HS-27A (cell line): ENCODE measurements around the gene ANLN.
"Not testable (repeated sequence)": the region's sequence is repeated elsewhere in the genome, so short reads cannot be mapped to it uniquely, and the experiment has no call there.

Source experiments
- DNase-seq: peaks from one replicate; pipeline ENCODE4 v3.0.0-alpha.2; 2012; ENCODE audit warnings: low read depth, missing footprints

Gene ANLN

DNA sequence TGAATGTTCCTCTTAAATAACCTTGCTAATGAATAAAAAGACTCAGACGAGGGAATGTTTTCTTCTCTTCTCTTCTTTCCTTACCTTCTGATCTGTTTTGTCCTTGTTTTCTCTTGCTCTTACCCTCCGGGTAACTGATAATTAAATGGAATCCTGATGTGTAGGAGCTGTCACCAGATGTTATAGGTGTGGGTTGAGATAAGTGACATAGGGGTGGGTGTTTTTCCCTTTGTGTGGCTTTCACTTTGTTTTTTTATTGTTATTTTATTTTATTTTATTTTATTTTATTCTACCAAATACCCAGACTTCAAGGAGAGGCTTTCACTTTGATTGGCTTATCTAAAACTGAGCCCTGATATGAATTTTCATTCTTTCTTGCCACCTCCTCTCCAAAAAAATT lies 25.5 kb downstream of the ANLN start:
- DNase-seq: no peak

DNA sequence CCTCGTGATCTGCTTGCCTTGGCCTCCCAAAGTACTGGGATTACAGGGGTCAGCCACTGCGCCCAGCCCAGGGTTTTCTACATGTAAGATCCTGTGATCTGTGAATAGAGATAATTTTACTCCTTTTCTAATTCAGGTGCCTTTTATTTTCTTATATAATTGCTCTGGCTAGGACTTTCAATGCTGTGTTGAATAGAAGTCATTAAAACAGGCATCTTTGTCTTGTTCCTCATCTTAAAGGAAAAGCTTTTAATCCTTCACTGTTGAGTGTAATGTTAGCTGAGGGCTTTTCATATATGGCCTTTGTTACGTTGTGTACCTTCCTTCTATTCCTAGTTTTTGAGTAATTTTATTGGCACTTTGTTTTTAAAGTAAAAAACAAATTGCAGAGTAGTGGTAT lies 26.6 kb downstream of the ANLN start:
- no peak for DNase-seq

- DNase-seq: no peak
Measured at GRCh38 chr7:36420307-36420706, 30.6 kb downstream of the ANLN start.

DNA sequence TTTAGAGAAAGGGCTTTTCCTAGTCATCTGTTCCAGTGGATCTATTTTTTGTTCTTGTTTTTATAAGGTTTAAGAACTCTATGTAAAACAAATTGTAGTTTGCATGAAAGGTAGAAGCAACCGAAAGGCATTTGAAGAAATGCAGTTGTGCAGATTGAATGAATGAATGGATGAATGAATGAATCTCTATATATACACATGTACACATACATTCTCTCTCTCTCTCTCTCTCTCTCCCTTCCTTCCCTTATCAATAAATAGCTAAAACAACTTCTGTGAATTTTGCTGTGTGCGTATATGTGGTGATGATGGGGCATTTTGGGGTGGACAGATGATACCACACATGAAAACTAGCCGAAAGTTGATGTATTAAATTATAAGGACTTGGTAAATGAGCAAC lies 32.4 kb downstream of the ANLN start:
- DNase-seq: no peak

DNA sequence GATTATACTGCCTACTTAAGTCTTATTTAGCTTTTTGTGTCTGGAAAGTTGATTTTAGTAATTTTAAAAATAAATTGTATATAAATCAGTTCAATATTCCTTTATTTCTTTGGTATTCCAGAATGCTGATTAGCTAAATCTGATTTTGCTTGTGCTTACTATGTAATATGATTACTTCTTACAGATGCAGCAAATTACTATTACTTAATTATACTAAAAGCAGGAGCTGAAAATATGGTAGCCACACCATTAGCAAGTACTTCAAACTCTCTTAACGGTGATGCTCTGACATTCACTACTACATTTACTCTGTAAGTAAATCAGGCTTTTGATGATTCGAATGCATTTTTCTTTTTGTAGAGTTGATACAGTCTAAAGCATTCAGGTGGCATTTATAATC lies 34.0 kb downstream of the ANLN start:
- no peak for DNase-seq

DNA sequence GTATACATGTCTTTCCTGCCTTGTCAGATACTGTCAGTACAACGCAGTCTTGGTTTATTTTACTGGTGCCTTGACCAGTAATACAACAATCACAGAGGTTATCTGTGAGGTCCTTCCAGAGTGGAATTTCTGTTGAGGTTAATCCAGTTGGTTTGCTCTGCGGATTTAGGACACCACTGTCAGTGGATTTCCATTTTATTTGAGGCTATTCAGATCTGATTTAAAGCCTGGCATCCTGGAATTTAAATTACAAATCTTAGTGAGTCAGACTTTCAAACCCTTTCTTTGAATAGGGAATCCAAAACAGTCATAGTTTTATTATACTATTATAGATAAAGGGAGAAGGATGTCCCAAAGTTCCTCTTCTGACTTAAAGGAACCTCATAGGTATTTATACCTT lies 40.5 kb downstream of the ANLN start:
- DNase-seq: no peak

- no peak for DNase-seq
Measured at GRCh38 chr7:36430881-36431280, 41.2 kb downstream of the ANLN start.

DNA sequence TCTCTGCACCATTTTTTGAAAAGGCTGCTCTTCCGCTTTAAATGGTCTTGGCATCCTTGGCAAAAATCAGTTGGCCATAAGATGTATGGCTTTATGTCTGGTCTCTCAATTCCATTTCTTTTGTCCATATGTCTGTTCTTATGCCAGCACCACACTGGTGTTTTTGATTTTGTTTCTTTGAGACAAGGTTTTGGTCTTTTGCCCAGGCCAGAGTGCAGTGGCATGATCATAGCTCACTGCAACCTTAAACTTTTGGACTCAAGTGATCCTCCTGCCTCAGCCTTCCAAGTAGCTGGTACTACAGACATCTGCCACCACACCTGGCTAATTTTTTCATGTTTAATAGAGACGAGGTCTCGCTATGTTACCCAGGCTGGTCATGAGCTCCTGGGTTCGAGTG lies 48.5 kb downstream of the ANLN start:
- DNase-seq: no peak

DNA sequence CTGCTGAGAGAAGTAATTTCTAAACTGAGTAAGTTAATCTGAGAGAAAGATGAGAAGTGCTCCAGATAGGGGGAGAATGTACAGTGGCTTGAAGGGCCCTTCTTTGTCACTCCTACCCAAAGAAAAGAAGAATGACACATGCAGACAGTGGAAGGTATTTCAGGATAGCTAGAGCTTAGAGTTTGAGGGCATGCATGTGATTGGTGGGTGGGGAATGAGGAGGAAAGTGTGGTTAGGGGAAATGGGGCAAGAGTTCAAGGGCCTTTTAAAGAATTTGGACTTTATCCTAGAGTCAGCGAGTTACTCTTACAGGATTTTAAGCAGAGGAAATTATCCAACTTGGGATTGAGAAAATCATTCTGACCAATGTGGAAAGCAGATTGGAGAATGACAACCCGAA lies 50.0 kb downstream of the ANLN start:
- no peak for DNase-seq

DNA sequence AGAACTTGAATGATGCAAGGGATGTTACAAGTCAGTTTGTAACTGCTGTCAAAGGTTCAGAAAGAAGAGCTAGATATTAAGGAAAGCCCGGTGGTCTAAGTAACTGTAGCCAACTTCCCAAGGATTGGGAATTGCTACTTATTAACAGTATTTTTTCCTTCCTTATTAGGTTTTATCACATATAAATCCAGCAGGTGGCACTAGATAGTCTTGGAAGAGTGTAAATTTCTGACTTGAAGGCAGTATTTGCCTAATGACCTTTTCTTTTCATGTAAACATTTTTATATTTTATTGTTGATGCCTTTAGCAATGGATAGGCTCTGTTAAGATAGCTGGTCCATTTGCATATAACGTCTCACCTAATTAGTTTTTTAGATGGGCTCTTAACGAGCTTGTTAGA lies 51.2 kb downstream of the ANLN start:
- no peak for DNase-seq

DNA sequence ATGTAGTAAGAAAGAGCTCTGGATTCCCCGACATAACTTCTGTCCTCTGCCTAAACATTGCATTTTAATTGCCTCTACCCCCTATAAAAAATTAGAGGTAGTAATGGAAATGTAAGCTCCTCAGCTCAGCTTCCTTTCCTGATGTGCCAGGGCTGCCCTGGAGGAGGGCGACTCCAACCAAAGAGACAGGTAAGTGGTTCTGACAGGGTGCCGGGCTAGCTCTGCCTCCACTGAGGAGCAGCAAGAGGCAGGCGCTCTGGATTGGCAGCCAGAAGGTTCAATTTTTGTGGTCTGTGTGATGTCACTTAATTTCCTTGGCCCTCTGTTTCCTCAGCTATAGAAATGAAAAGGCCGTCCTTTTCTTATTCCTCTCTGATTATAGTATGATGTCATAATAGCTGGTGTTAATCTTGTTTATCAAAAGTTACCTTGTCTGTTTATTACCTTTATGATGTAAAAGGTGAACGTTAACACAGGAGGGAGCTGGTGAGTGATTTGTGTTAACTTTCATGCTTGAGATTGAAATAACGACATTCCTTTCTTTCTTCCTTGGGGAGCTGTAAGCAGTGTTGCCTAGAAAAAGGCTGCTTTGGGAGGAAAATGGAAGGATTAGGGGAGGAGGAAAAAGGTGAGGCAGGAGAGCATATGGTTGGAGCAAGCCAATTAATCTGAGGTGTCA lies 51.8 kb downstream of the ANLN start:
- no peak for DNase-seq

DNA sequence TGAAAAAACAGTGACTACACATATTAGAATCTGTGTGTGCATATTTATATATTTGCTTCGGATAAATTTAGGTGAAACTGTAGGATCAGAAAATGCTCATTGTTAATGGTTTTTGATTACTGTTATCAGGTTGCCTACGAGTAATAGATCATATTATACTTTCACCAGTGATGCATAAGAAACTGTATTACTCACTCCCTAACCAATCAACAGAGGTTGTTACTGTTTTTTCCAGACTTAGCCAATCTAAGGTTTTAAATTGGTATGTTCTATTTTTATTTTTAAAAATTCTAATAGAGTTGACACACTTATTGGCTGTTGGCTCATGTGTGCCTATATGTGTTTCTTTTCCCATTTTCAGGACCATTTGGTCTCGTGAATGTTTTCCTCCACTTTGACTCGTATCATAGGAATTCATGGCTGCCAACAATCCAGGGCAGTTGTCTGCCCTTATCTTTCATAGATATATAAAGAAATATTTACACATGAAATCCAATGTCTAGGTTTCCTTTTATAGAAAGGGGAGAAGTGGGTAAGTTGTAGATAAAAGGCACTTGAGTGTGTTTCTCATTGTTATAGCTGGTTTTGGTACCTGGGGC lies 59.2 kb downstream of the ANLN start:
- no peak for DNase-seq

DNA sequence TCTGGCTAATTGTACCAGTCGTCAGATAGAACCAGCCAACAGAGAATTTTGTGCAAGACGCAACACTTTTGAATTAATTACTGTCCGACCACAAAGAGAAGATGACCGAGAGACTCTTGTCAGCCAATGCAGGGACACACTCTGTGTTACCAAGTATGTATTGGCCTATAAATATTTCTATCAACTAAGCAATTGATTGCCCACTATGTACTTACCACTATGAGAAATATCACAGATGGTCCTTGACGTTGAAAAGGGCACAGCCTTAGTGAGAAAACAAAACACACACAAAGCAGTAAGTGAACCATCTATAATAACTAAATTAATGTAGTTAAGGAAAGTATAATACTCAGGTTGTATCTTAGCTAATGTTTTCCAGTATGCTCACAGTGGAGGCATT lies 60.0 kb downstream of the ANLN start:
- DNase-seq: no peak

- DNase-seq: no peak
Measured at GRCh38 chr7:36453769-36454168, 64.1 kb downstream of the ANLN start.

DNA sequence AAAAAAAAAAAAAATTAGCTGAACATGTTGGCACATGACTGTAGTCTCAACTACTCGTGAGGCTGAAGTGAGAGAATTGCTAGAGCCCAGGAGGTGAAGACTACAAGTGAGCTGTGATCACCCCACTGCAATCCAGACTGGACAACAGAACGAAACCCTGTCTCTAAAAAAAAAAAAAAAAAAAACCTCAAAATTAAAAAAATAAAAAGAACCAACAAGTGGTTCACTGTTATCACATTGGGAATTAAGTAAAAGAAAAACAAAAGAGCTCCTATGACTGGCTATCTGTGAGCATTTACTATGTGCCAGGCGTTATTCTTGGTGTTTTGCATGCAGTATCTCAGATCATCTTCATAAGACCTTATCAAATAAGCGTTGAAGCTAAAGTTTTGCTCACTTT lies 66.0 kb downstream of the ANLN start:
- no peak for DNase-seq

GRCh38 chr7:36456138-36456537 lies 66.5 kb downstream of the ANLN start:
- no peak for DNase-seq

DNA sequence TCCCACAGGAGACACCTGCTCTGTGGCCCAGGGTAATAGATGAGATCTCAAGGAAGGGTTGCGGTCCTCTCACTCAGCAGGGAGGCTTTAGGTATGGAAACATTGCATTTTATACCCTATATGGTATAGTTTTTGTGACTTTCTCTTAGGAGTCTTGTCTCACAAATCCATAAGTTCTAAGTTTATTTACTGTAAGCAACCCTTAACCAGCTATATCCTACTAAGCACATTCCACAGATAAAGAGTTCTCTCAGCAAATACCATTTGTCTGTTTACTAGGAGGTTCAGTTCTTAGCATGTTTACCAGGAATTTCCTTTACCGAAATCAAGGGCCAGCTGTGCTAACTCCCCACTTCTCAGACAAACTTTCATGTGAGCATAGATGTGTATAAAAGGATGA lies 66.9 kb downstream of the ANLN start:
- no peak for DNase-seq

DNA sequence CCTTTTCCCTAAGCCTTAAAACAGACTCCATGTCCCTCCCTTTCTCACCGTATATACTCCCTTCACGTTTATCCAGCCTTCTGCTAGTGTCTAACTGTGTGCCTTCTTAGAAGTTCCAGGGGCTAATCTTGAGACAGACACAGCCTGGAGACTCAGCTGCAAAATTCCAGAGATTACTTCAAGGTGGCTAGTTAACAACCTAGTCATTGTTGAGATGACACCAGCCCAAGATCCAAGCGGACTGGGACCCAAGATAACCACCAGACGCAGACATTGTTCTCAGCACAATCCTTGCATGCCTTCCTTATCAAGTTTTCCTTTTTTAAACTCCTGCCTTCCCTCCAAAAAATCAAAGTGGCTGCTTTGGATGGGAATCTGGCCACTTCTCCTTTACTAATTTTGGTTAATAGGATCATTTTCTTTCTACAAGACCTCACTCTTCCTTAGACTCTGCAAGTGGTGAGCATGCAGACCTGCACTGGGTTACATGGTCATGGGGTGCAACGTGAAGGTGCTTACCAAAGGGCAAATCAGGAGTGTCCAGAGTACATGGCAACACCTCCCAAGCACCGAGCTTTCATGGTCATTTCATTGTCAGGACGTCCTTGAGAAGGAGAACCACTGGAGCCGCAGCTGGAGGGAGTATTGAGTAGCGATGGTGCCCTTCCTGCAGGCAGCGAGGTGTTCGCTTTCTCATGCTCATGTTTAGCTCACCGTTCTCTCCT lies 69.7 kb downstream of the ANLN start:
- no peak for DNase-seq

DNA sequence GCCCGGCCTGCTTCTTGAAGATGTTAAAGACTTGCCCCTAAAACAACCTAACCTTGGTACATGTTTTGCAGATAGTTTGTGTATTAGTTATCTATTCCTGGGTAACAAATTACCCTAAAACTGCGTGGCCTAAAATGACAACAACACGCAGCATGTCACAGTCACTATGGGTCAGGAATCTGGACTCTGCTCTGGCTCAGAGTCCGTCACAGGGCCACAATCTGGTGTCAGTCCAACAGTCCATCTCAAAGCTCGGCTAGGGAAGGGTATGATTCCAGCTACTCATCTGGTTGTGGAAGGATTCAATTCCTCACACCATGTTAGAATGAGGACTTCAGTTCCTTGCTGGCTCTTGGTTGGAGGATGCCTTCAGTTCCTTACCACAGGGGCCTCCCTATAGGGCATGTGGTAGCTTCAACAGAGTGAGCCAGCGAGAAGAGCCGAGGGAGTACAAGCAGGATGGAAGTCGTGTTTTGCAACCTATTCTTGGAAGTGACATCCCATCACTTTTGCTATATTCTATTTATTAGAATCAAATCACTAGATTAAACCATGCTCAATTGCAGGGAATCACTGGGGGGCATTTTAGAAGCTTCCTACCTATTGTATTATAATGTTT lies 71.3 kb downstream of the ANLN start:
- no peak for DNase-seq

DNA sequence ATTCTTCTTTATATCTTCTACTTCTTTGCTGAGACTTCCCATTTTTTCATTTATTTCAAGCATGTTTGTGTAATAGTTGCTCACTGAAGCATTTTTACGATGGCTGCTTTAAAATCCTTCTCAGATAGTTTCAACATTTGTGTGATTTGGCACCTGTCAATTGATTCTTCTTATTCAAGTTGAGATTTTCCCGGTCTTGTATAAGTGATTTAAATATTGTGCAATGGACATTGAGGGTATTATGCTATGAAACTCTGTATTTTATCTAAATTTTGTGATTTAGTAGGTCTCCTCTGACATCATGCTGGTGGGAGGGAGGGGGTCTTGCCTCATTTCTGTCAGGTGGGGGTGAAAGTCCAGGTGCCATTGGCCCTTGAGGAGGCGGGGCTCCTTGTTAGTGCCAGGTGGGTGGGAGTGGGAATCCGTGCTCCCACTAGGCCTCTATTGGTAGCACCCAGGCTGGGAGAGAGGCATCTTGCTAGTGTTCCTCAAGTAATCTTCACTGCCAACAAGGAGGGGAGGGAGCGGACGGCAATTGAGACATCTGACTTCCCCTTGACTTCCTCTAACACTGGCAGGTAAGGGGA lies 73.0 kb downstream of the ANLN start:
- DNase-seq: no peak

- DNase-seq: no peak
Measured at GRCh38 chr7:36464271-36464670, 74.6 kb downstream of the ANLN start.

DNA sequence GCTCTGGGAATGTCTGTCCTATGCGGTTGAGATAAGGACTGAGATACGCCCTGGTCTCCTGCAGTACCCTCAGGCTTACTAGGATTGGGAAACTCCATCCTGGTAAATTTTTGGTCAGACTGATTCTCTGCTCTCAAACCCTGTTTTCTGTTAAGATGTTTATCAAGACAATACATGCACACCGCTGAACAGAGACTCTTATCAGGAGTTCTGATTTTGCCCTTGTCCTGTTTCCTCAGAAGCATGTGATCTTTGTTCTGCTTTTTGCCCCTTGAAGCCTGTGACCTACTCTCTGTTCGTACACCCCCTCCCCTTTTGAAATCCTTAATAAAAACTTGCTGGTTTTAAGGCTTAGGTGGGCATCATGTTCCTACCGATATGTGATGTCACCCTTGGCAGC lies 76.3 kb downstream of the ANLN start:
- DNase-seq: not testable (repeated sequence)
